Activated B cell treated with CpG ODN at 0.5 μM for 24 hours (primary cell): ENCODE results near the gene EPHA1. TPM values are rescaled to one million over a fixed set of nuclear protein-coding genes. Genes with fewer than 3 reads are reported as not detected.

ENCODE experiments used
- ATAC-seq: fragments of 200-7000 bp; cut with Tn5 transposase; one replicate; pipeline ENCODE4 v1.10.0; 2021; ENCODE audit warnings: low read depth, mild to moderate bottlenecking, moderate library complexity
- CTCF ChIA-PET: fragments of 350-600 bp; sonication (Branson Sonifier 250); formaldehyde crosslinking; loops from one replicate; lab custom pipeline; 2021; ENCODE audit warnings: antibody characterized with exemption; lab: Charles Lee
- POLR2A ChIA-PET: fragments of 350-600 bp; sonication (Branson Sonifier 250); formaldehyde crosslinking; loops from one replicate; lab custom pipeline; 2021; ENCODE audit warnings: antibody characterized with exemption; lab: Charles Lee
- DNase-seq: peaks from one replicate; pipeline ENCODE4 v3.0.0; 2022
- H3K27ac Mint-ChIP-seq: one replicate; pipeline ENCODE4 v1.8.0; 2020; ENCODE audit warnings: mixed read lengths
- H3K27me3 Mint-ChIP-seq: one replicate; pipeline ENCODE4 v1.8.0; 2021; ENCODE audit warnings: mixed read lengths
- H3K36me3 Mint-ChIP-seq: one replicate; pipeline ENCODE4 v1.8.0; 2021; ENCODE audit warnings: low read depth, mixed read lengths
- H3K4me1 Mint-ChIP-seq: one replicate; pipeline ENCODE4 v1.8.0; 2021; ENCODE audit warnings: mixed read lengths
- H3K4me3 Mint-ChIP-seq: one replicate; pipeline ENCODE4 v1.8.0; 2020; ENCODE audit warnings: mild to moderate bottlenecking, mixed read lengths
- H3K9me3 Mint-ChIP-seq: one replicate; pipeline ENCODE4 v1.8.0; 2020; ENCODE audit warnings: mixed read lengths
- intact Hi-C: fragments of 100-400 bp; cut with micrococcal nuclease; formaldehyde crosslinking; loops from one replicate; pipeline ENCODE4 v1.15.1; 2024
- total RNA-seq: library from RNA; stranded (reverse); gene quantifications from 2 replicates; pipeline ENCODE4 v1.2.3, GENCODE V29; 2022
- TF ChIP-seq, protein P1 (sequence below): fragments of 200-600 bp; IDR thresholded peaks from one replicate; pipeline ENCODE4 v1.8.0; 2022; ENCODE audit warnings: antibody characterized with exemption, mild to moderate bottlenecking

The EPHA1 gene
- total RNA-seq, 1 donor from 2014 or later: not detected

DNA sequence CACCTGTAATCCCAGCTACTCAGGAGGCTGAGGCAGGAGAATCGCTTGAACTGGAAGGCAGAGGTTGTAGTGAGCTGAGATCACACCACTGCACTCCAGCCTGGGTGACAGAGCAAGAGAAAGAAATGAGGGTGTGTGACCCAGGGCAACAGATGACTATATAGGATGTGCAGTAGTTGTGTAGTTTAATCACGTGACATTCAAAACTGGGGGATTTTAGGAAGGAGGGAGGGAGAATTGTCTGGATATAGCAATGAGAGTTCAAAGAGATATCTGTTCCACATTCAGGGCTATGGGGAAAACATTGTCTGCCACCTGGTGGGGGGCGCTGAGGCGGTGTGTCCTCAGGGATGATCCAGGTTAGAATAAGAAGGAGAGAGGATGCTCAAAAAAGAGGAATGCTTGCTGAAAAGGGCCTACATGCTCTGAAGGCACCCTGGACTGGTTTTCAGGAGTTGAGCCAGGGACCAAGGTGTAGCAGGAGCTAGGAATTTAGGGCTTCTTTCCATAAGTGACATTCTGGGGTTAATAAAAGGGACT, 35.3 kb downstream of the EPHA1 start:
- POLR2A ChIA-PET: no interaction called here
- H3K36me3 Mint-ChIP-seq: no peaks in the 10 kb centered on the region
- CTCF ChIA-PET: no interaction called here
- H3K27ac Mint-ChIP-seq: no peak overlapping the region
- ATAC-seq: no peak
- peaks cover 27% of the 10 kb centered on the region for H3K4me1 Mint-ChIP-seq
- no peak for DNase-seq
- intact Hi-C loops: no loop called here
- TF ChIP-seq, protein P1, sequence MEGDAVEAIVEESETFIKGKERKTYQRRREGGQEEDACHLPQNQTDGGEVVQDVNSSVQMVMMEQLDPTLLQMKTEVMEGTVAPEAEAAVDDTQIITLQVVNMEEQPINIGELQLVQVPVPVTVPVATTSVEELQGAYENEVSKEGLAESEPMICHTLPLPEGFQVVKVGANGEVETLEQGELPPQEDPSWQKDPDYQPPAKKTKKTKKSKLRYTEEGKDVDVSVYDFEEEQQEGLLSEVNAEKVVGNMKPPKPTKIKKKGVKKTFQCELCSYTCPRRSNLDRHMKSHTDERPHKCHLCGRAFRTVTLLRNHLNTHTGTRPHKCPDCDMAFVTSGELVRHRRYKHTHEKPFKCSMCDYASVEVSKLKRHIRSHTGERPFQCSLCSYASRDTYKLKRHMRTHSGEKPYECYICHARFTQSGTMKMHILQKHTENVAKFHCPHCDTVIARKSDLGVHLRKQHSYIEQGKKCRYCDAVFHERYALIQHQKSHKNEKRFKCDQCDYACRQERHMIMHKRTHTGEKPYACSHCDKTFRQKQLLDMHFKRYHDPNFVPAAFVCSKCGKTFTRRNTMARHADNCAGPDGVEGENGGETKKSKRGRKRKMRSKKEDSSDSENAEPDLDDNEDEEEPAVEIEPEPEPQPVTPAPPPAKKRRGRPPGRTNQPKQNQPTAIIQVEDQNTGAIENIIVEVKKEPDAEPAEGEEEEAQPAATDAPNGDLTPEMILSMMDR: no peak
- no peak overlapping the region for H3K4me3 Mint-ChIP-seq
- peaks cover 4% of the 10 kb centered on the region for H3K27me3 Mint-ChIP-seq
- no peaks in the 10 kb centered on the region for H3K9me3 Mint-ChIP-seq

DNA sequence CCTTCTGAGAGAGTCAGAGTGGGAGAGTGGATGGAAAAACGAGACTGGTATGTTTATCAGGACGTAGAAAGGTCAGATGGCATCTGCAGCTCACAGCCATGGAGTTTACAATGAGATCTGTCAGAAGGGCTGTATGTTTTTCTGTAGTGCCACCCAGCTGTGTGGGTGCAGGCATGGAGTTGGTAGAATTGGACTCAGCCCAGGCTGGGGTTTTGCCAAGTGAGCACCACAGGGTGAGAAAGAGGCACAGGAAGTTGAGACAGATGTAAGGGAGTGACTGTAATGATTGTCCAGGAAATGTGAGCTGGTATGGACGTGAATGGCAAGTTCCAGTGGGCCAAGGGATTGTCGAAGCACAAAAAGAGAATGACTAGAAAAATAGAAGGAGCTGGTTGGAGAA, 36.6 kb downstream of the EPHA1 start:
- POLR2A ChIA-PET: no interaction called here
- no peaks in the 10 kb centered on the region for H3K36me3 Mint-ChIP-seq

DNA sequence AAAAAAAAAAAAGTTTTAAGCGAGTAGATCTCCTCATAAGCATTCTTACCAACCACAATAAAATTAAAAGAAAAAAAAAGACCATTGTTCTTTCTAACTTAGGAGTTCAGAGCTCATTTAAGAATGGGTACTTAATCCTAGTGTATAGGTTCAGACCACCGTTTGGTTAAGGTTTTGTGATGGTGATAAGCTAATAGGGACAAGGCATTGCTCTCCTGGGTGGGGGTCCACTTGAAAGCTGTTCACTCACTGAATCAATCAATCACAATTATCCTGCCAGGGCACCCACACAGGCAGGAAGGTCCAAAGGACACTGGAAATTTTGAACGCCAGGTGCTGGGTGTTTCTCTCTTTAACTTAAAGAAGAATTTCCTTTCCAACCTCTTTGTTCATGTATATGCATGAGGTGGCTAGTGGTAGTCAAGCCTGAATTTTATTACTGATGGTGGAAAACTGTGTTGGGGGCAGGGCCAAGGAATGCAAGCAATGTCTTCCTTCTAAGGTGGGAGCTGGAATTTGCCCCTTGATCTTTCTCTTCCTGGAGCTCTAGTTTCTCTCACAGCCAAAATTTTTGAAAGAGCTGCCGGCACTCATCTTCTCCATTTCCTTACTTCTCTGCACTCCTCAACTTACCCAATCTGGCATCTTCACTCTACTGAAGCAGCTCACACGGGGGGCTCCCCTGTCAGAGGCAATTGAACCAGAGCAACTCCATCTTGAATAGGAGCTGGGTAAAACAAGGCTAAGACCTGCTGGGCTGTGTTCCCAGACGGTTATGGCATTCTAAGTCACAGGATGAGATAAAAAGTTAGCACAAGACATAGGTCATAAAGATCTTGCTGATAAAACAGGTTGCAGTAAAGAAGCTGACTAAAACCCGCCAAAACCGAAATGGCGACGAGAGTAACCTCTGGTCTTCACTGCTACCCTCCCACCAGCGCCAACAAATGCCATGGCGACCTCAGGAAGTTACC, 38.7 kb downstream of the EPHA1 start:
- Mint-ChIP-seq H3K27me3 (peaks cover 20% of the 10 kb centered on the region), H3K27ac (no peak overlapping the region), H3K4me3 (no peak overlapping the region), H3K4me1 (peaks cover 12% of the 10 kb centered on the region), H3K9me3 (no peaks in the 10 kb centered on the region), H3K36me3 (no peaks in the 10 kb centered on the region)
- TF ChIP-seq, protein P1: no peak
- ChIA-PET CTCF (no interaction called here), POLR2A (interaction anchor here (0.6 kb wide), 1 partner anchor 527 kb away, joined by 3 read pairs; no protein-coding TSS in a partner anchor)
- DNase-seq: no peak
- intact Hi-C loops: no loop called here
- no peak for ATAC-seq

More for the DNA sequence above, 36.6 kb downstream of the EPHA1 start:
- no peak for ATAC-seq
- CTCF ChIA-PET: no interaction called here
- Mint-ChIP-seq H3K4me3 (no peak overlapping the region), H3K9me3 (no peaks in the 10 kb centered on the region), H3K27ac (no peak overlapping the region), H3K4me1 (peaks cover 27% of the 10 kb centered on the region), H3K27me3 (peaks cover 6% of the 10 kb centered on the region)
- no peak for DNase-seq
- TF ChIP-seq, protein P1: no peak
- intact Hi-C loops: no loop called here

DNA sequence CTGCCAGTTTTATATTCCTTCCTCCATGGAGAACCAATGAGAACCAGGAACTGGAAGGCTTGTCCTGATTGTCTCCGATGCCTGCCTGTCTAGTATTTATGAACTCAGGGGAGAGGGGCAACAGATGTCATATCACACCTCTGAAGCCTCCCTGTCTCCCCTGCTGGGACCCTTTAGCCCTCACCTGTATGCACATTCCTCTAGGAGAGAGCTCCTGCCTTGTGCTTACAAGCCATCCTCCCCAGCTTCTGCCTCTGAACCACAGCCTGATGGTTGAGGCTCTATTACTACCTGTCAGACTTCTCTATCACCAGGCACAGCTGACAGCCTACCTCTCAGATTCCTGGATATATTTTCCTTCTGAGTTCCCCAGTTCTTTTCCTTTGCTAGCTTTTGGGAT, 40.3 kb downstream of the EPHA1 start:
- ChIA-PET CTCF (interaction anchor here (0.9 kb wide), 1 partner anchor 128 kb away, joined by 3 read pairs; no protein-coding TSS in a partner anchor), POLR2A (interaction anchor here (0.5 kb wide), 1 partner anchor 10 kb away, joined by 3 read pairs; no protein-coding TSS in a partner anchor)
- no peak overlapping the region for H3K27ac Mint-ChIP-seq
- intact Hi-C loops: no loop called here
- ATAC-seq: no peak
- H3K4me3 Mint-ChIP-seq: no peak overlapping the region
- TF ChIP-seq, protein P1: no peak
- no peaks in the 10 kb centered on the region for H3K9me3 Mint-ChIP-seq
- H3K36me3 Mint-ChIP-seq: no peaks in the 10 kb centered on the region
- DNase-seq: no peak
- peaks cover 36% of the 10 kb centered on the region for H3K27me3 Mint-ChIP-seq
- H3K4me1 Mint-ChIP-seq: peaks cover under 1% of the 10 kb centered on the region

DNA sequence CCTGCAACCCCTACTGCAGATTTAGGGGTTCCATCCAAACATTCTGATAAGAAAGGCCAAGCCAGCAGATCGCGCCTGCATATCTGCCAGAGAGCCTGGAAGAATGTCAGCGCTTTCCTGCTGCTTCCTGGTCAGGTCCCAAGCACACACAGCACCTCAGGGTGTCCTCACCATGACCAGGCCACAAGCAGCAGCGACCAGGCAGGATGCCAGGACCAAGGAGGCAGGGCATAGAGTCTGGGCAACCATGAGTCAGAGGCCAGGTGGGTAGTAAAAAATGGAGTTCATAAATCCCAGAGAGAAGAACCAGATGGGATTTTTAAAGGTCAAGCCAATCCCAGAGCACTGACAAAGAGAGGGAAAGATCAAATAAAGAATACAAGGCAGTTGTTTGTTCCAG, 40.7 kb downstream of the EPHA1 start:
- intact Hi-C loops: no loop called here

More for the DNA sequence above, 40.7 kb downstream of the EPHA1 start:
- TF ChIP-seq, protein P1: no peak
- Mint-ChIP-seq H3K36me3 (no peaks in the 10 kb centered on the region), H3K4me1 (peaks cover 5% of the 10 kb centered on the region), H3K9me3 (no peaks in the 10 kb centered on the region), H3K4me3 (no peak overlapping the region), H3K27me3 (peaks cover 40% of the 10 kb centered on the region), H3K27ac (no peak overlapping the region)
- no peak for DNase-seq
- CTCF ChIA-PET: no interaction called here
- ATAC-seq: no peak
- POLR2A ChIA-PET: no interaction called here
